ENCODE results near the gene PARL.

PARL gene

DNA sequence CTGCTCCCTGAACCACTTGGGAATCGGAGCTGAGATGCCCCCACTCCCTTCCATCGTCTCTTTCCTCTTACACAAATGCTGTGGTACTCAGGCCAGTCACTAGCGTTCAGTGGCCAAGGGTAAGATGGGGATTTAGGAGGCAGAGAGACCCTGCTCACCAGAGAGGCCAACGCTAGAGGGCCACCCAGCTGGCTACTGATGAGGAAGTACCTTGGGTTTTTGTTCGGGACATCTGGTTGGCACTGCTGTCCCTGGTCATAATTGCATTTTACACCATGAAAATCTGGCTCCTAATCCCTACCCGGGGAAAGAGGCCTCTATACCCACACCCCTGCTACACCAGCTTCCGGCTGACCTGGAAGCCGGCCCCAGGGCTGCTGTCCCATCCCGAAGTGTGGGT is 67.0 kb downstream of the PARL start:
- DNase-seq (ENCODE audit: low read depth): no peak

DNA sequence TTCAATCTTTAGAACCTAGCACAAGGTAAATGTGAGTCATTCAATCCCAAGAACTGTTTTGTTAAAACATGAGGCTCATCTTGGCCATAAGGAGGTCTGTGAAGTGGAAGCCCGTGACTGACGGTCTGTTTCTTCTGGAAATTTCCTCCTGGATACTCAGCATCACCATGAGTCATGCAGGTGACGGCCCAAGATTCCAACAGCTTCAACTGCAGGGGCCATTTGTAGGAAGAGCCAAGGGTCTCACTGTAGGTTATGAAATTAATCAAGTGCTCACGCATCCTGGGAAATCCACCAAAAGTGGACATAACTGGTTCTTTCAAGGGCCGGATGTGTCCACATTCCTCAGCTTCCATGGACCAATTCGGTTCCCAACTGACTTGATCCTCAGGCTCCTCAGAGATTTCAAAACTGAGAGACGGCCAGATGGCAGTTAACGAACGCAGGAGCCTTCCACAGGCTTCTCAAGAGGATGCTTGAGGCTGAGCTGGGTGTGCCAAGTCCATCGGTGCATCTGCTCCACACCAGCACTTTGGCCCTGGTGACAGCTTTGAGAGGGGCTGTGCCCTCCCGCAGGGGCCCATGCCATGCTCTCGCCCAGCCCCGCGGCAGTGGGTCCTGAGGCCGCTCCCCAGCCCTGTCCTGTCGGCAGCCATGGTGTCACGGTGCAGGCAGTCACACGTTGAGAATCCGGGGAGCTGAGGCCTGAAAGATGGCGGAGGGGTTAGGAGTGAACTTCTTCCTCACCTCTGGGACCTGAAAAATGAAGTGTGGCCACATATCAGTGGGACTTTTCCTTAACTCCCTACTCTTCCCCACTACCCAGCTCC is 67.8 kb downstream of the PARL start:
- DNase-seq (ENCODE audit: low read depth): no peak

DNA sequence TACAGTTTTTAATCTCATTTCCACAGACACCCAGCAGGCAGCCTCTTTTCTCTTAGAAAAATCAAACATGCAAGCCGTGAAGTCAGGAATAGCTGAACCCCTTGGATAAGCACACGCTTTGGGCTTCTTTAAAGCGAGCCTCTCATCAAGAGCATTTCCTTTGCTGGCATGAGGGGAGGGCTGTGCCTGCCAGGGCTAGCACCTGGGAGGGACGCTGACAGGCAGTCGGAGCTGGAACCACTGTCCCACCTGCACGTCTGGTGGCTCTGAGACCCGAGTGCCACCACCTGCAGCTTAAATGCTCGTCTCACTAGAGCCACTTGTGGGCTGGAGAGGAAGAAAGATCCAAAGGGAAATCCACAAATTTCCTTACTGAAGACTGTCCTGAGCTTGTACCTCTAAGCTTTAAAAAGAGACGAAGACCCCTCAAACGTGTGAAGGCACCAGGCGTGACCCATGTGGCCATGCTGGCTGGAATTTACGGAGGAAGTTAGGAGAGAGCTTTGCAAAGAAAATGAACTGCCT is 68.7 kb downstream of the PARL start:
- DNase-seq (ENCODE audit: low read depth): no peak

DNA sequence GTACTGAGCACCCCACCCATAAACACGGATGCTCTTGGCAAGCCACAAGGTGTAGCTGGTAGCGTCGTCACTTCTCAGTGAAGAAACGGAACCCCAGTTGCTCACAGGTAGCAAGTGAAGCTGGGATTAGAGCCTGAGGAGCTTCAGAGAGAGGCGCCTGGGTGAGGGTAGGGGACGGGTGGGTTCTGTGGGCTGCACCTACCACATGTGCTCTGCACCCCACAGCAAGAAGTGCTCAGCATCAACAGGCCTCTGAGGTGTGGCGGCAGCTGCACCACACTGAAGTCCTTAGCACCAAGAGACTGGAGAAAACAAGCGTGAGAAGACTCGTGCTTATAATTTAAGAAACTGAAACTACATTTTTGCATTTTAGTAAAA is 69.1 kb downstream of the PARL start:
- DNase-seq (ENCODE audit: low read depth): no peak

DNA sequence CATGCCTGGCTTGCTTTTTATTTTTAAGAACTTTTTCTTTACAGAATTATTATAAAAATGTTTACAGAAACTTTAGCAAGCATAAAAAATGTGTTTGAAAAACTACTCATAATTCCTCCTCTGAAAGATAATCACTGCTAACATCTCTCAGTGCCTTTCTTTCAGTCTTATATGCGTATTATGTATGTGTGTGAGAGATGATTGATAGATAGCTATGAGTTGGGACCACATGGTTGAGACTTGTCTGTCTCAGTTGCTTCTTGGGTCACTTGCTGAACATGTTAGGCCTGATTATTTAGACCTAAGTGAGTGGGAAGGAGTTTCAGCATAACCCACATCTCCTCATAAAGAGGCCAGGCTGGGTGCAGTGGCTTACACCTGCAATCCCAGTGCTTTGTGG is 70.4 kb downstream of the PARL start:
- no peak for DNase-seq (ENCODE audit: low read depth)

GRCh38 chr3:183812761-183813445 is 71.8 kb downstream of the PARL start:
- DNase-seq (ENCODE audit: low read depth): no peak

DNA sequence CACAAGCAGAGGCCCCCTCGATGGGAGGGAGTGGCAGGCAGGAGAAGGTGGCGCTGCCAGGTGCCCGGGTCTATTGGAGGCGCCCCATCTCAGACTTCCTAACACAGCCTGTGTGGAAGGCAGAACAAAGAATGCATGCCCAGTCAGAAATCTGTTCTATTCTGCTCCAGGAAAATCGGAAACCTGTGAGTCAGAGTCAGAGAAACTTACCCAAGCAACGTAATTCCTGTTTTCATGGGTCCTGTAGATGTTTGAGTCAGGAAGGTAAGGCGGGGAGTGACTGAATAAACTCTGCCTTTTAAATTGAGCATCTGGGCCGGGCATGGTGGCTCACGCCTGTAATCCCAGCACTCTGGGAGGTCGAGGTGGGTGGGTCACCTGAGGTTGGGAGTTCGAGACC is 73.0 kb downstream of the PARL start:
- no peak for DNase-seq (ENCODE audit: low read depth)

GRCh38 chr3:183810643-183811594 is 73.8 kb downstream of the PARL start:
- DNase-seq (ENCODE audit: low read depth): no peak

DNA sequence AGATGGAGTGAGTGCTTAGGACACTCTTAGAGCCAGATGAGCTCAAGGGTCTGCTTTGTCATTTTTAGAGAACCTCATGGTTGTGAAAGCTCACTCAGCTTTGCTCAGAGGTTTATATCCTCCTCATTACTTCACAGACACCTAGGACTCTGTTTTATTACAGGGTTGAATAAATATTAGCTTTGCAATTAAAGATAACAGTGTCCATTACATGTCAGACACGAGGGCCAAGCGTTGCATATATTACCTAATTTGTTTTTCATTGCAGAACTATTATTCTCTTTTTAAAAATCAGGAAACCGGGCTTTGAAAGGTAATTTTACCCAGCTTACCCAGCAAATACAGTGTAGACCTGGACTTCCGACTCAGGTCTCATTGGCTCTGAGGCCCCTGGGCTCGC is 75.4 kb downstream of the PARL start:
- DNase-seq (ENCODE audit: low read depth): no peak

- no peak for DNase-seq (ENCODE audit: low read depth)
Measured at GRCh38 chr3:183808355-183808754, 76.3 kb downstream of the PARL start.

DNA sequence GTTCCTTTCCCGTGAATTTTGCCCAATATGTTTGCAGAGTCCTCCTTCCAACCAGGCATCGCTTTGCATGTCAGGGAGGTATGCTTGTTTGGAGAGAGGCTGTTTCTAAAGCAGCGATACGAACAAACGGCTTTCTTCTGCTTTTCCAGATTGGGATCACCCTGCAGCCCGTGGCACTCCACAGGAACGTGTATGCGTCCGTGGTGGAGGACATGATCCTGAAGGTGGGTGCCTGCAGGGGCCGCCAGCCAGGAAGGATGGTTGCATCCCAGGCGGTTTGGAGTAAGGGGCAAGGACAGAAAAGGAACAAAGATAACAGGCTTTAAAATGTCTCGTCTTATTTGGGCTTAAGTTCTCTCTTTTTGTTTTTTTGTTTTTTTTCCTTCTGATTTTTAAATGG is 76.8 kb downstream of the PARL start:
- DNase-seq (ENCODE audit: low read depth): no peak

GRCh38 chr3:183807209-183807728 is 77.4 kb downstream of the PARL start:
- DNase-seq (ENCODE audit: low read depth): no peak

DNA sequence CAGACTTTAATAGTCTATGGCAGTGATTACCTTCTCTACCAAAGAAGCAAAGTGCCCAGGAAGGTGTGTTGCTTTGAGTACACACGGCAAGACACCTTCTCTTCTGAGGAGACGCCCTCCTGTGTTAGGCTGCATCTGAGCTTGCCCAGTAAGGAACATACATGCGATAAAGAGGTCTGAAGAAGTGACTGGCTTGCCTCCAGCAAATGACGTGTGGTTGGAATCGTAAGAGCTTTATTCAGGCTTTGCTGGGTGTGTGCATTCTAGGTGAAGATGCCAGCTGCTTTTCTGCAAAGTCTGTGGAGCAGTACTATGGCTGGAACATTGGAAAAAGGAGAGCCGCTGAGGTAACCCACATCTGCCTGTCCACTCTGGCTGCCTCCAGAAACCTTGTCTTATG is 81.7 kb downstream of the PARL start:
- no peak for DNase-seq (ENCODE audit: low read depth)

DNA sequence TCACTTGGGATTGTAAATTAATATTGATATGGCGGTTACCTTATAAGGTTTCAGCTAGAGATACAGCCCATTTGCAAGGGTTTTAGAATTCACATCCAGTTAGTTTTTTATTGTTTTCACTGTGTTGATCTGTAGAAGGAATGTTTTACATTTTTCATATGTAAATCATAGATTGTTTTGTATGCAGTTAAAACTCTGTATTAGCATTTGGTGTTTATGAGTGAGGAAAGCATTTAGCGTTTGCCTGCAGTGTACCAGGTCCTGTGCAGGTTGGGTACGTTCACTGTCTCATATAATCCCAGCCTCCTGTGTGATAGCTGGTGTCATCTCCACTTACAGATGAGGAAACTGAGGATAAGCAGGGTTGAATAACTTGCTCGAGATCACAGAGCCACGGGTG is 83.1 kb downstream of the PARL start:
- no peak for DNase-seq (ENCODE audit: low read depth)

DNA sequence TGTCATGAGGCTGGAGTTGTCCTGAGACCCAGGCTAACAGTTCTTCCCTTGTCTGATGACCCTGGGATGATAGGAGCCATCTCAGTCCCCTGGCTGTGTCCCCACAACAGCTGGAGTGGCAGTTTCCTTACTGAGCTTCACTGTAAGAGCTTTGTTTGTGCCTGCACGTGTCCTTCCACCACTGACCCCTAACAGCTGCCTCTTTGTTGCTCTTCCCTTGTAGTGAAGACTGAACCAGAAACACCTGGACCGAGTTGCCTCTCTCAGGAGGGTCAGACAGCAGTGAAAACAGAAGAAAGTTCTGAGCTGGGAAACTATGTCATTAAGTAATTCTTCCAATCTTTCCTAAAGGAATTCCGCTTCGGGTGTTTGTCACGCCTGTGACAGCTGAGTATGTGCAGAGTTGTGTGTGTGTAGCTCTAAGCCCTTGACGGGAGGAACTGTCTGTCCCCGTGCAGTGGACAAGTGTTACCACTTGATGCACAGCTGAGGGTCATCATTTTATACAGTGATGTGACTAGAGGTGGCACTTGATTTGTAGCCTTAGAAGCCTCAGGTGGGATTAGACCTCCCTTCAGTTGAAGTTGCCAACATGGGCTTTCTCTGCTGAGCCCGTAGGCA is 84.3 kb downstream of the PARL start:
- DNase-seq (ENCODE audit: low read depth): no peak

GRCh38 chr3:183799461-183799860 is 85.2 kb downstream of the PARL start:
- DNase-seq (ENCODE audit: low read depth): no peak

- no peak for DNase-seq (ENCODE audit: low read depth)
Measured at GRCh38 chr3:183797996-183798395, 86.7 kb downstream of the PARL start.

GRCh38 chr3:183796372-183796771 is 88.3 kb downstream of the PARL start:
- DNase-seq (ENCODE audit: low read depth): no peak

- no peak for DNase-seq (ENCODE audit: low read depth)
Measured at GRCh38 chr3:183794452-183794851, 90.2 kb downstream of the PARL start.

DNA sequence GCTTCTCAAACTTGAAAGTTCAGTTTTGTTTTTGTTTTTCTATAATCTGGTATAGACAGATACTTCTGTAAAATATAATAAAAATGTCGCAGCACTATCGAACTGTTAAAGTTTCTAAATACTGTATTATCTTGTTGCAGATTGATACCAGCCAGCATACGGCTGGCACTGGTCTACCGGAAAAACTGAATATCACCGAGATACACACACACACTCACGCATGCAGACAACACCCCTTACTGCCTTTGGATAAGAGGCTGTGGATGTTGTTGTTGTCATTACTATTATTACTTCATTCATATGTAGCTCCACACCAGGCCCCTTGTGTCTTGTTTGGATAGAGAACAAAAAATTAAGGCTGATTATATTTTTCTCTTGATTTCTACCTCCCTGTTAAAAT is 91.7 kb downstream of the PARL start:
- DNase-seq (ENCODE audit: low read depth): no peak

DNA sequence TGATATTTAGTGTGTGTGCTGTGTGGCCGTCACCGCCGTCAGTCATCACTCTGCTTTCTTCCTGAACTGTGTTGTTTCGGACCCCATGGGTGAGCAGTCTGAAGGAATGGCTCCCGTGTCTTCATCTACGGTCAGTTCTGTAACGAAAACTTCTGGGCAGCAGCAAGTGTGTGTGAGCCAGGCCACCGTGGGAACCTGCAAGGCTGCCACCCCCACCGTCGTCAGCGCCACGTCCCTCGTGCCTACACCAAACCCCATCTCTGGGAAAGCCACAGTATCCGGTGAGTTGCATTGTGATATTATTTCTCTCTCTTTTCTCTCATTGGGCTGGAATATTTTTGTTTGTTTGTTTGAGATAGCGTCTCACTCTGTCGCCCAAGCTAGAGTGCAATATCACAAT is 94.0 kb downstream of the PARL start:
- DNase-seq (ENCODE audit: low read depth): no peak

- no peak for DNase-seq (ENCODE audit: low read depth)
Measured at GRCh38 chr3:183789826-183790225, 94.9 kb downstream of the PARL start.

Data from stimulated activated CD8-positive, alpha-beta memory T cell treated with anti-CD3 and anti-CD28 coated beads, Interleukin-4, amount 100 ng/mL, for 24 hours (primary cell).